ENCODE results near the gene DDX47. TPM values are rescaled to one million over a fixed set of nuclear protein-coding genes. Genes with fewer than 3 reads are reported as not detected.

Gene DDX47
- total RNA-seq, 6 donors from 2014 or later = 34.0 to 64.0 (median 45.2) TPM

- no peak for DNase-seq
- Histone ChIP-seq H3K27ac (peak within 1 kb of the TSS; percentile 78 to 92 (median 90)), H3K27me3 (no peaks in the 10 kb centered on the region), H3K36me3 (no peaks in the 10 kb centered on the region), H3K9me3 (no peaks in the 10 kb centered on the region), H3K4me1 (peaks cover 16 to 31% (median 26%) of the 10 kb centered on the region in 4 donors), H3K4me3 (peak within 1 kb of the TSS in 3 of 4 donors; percentile 62 to 65 (median 64))
- TF ChIP-seq CTCF (IDR thresholded peaks at IDR 0.05) = no peak
- peak; percentile 70 to 88 for TF ChIP-seq POLR2AphosphoS5 (IDR thresholded peaks at IDR 0.05)
- TF ChIP-seq POLR2A (IDR thresholded peaks at IDR 0.05) = peak in 1 of 4 donors; percentile 57
- TF ChIP-seq EP300 (IDR thresholded peaks at IDR 0.05) = peak; percentile 88 to 100 (median 93)
- 70 to 73% methylated on average over 14 of the region's 14 CpGs for WGBS, 2 donors
- ATAC-seq (ENCODE audit: low FRiP score in 2 of 2) = no peak
Measured at GRCh38 chr12:12784911-12785814, 28.0 kb upstream of the DDX47 start, which contains the start of gene APOLD1. TSS of gene APOLD1 (plus strand) at chr12:12785659. CDS start at chr12:12785692, 33 bp downstream.

- no peaks in the 10 kb centered on the region for H3K36me3 ChIP-seq
- 24 to 26% methylated on average over 4 of the region's 4 CpGs for WGBS, 2 donors
- H3K4me1 ChIP-seq = peaks cover 13 to 29% (median 23%) of the 10 kb centered on the region in 4 donors
- H3K4me3 ChIP-seq = peak overlapping the region in 3 of 4 donors; percentile 62 to 65 (median 64)
- no peaks in the 10 kb centered on the region for H3K27me3 ChIP-seq
- DNase-seq = no peak
- TF ChIP-seq POLR2AphosphoS5 (IDR thresholded peaks at IDR 0.05) (no peak), CTCF (IDR thresholded peaks at IDR 0.05) (no peak), EP300 (IDR thresholded peaks at IDR 0.05) (no peak), POLR2A (IDR thresholded peaks at IDR 0.05) (no peak)
- no peaks in the 10 kb centered on the region for H3K9me3 ChIP-seq
- peak; percentile 5 to 14 for ATAC-seq (ENCODE audit: low FRiP score in 2 of 2)
- peak overlapping the region; percentile 78 to 92 (median 90) for H3K27ac ChIP-seq
Measured at GRCh38 chr12:12786351-12786705, 26.8 kb upstream of the DDX47 start.

- Histone ChIP-seq H3K27ac (peak overlapping the region; percentile 78 to 92 (median 90)), H3K9me3 (no peaks in the 10 kb centered on the region), H3K4me3 (peak overlapping the region; percentile 62 to 77 (median 64)), H3K27me3 (no peaks in the 10 kb centered on the region), H3K4me1 (peaks cover 15 to 35% (median 23%) of the 10 kb centered on the region in 4 donors), H3K36me3 (no peaks in the 10 kb centered on the region)
- TF ChIP-seq POLR2A (IDR thresholded peaks at IDR 0.05) = peak in 3 of 4 donors; percentile 56 to 90 (median 57)
- peak in 5 of 6 experiments; percentile 18 to 84 (median 66) for TF ChIP-seq CTCF (IDR thresholded peaks at IDR 0.05)
- peak; percentile 28 to 72 for TF ChIP-seq POLR2AphosphoS5 (IDR thresholded peaks at IDR 0.05)
- TF ChIP-seq EP300 (IDR thresholded peaks at IDR 0.05) = peak in 1 of 4 donors; percentile 5
- ATAC-seq (ENCODE audit: low FRiP score in 2 of 2) = peak; percentile 91 to 98
- WGBS, 2 donors = 7 to 10% methylated on average over 17 to 33 of the region's 80 CpGs
- peak; percentile 77 to 96 for DNase-seq
Measured at GRCh38 chr12:12786706-12787601, 26.2 kb upstream of the DDX47 start.

GRCh38 chr12:12788131-12788530, 25.0 kb upstream of the DDX47 start:
- TF ChIP-seq POLR2AphosphoS5 (IDR thresholded peaks at IDR 0.05) (no peak), CTCF (IDR thresholded peaks at IDR 0.05) (no peak), EP300 (IDR thresholded peaks at IDR 0.05) (no peak), POLR2A (IDR thresholded peaks at IDR 0.05) (no peak)
- WGBS, 2 donors = 73 to 74% methylated on average over 6 of the region's 6 CpGs
- no peak for DNase-seq

More at GRCh38 chr12:12788131-12788530, 25.0 kb upstream of the DDX47 start:
- no peaks in the 10 kb centered on the region for H3K36me3 ChIP-seq
- no peaks in the 10 kb centered on the region for H3K27me3 ChIP-seq
- ATAC-seq (ENCODE audit: low FRiP score in 2 of 2) = no peak
- H3K9me3 ChIP-seq = no peaks in the 10 kb centered on the region
- peaks cover 19 to 39% (median 23%) of the 10 kb centered on the region in 4 donors for H3K4me1 ChIP-seq
- H3K4me3 ChIP-seq = peak overlapping the region in 1 of 4 donors; percentile 65
- H3K27ac ChIP-seq = peak overlapping the region; percentile 78 to 92 (median 90)
